Hepatocyte (in vitro differentiated cells): ENCODE measurements around the gene UGT1A4. TPM values are rescaled to one million over a fixed set of nuclear protein-coding genes. Genes with fewer than 3 reads are reported as not detected.
"Not testable (repeated sequence)": the region's sequence is repeated elsewhere in the genome, so short reads cannot be mapped to it uniquely, and the experiment has no call there.

Experiments used
- DNase-seq: peaks from one replicate; pipeline ENCODE4 v3.0.0-alpha.2; 2016; ENCODE audit warnings: low spot score
- H2AFZ ChIP-seq: fragments of 200-600 bp; sonication (generic); 2 replicates; pipeline ENCODE4 v1.6.0; 2016; ENCODE audit warnings: antibody characterized with exemption, mild to moderate bottlenecking
- H3K27ac ChIP-seq: fragments of 200-600 bp; sonication (generic); 2 replicates; pipeline ENCODE4 v1.5.1; 2016; ENCODE audit warnings: mild to moderate bottlenecking
- H3K27me3 ChIP-seq: fragments of 200-600 bp; sonication (generic); 2 replicates; pipeline ENCODE4 v1.6.1; 2016
- H3K36me3 ChIP-seq: fragments of 200-600 bp; sonication (generic); replicated peaks from 2 replicates; pipeline ENCODE4 v1.5.1; 2016; ENCODE audit warnings: low read depth; ENCODE audit not compliant: insufficient read depth
- H3K4me1 ChIP-seq: fragments of 200-600 bp; sonication (generic); 2 replicates; pipeline ENCODE4 v1.5.1; 2016; ENCODE audit warnings: mild to moderate bottlenecking, moderate library complexity; ENCODE audit not compliant: insufficient read depth
- H3K4me2 ChIP-seq: fragments of 200-600 bp; sonication (generic); 2 replicates; pipeline ENCODE4 v1.6.0; 2016
- H3K4me3 ChIP-seq: fragments of 200-600 bp; sonication (generic); 2 replicates; pipeline ENCODE4 v1.5.1; 2016; ENCODE audit warnings: mild to moderate bottlenecking
- H3K79me2 ChIP-seq: fragments of 200-600 bp; sonication (generic); 2 replicates; pipeline ENCODE4 v1.6.0; 2017; ENCODE audit warnings: mild to moderate bottlenecking
- H3K9me2 ChIP-seq: fragments of 200-600 bp; sonication (generic); replicated peaks from 2 replicates; pipeline ENCODE4 v1.6.0; 2017; ENCODE audit warnings: mild to moderate bottlenecking; ENCODE audit not compliant: insufficient read depth
- H3K9me3 ChIP-seq: fragments of 200-600 bp; sonication (generic); 2 replicates; pipeline ENCODE4 v1.5.1; 2016; ENCODE audit warnings: low read depth, mild to moderate bottlenecking
- H4K20me1 ChIP-seq: fragments of 200-600 bp; sonication (generic); 2 replicates; pipeline ENCODE4 v1.6.0; 2016; ENCODE audit warnings: mild to moderate bottlenecking; ENCODE audit not compliant: insufficient read depth, poor library complexity, severe bottlenecking
- CTCF ChIP-seq: fragments of 200-600 bp; sonication (generic); IDR thresholded peaks from 2 replicates; pipeline ENCODE4 v1.5.1; 2016; ENCODE audit warnings: antibody characterized with exemption, mild to moderate bottlenecking; ENCODE audit not compliant: poor library complexity
- EZH2 ChIP-seq: fragments of 200-600 bp; sonication (generic); IDR thresholded peaks from 2 replicates; pipeline ENCODE4 v1.6.1; 2016; ENCODE audit warnings: antibody characterized with exemption, mild to moderate bottlenecking, borderline replicate concordance
- EZH2phosphoT487 ChIP-seq: fragments of 200-600 bp; sonication (generic); IDR thresholded peaks from one replicate; pipeline ENCODE4 v1.6.1; 2018; ENCODE audit warnings: antibody characterized with exemption, mild to moderate bottlenecking, low read depth, moderate library complexity; ENCODE audit not compliant: unreplicated experiment, severe bottlenecking
- WGBS: methylation state at CpG from one replicate; pipeline ENCODE4 v1.1.6; 2016; ENCODE audit warnings: low lambda C conversion rate; ENCODE audit errors: missing lambda C conversion rate; 5-methylcytosine and 5-hydroxymethylcytosine counted together
- polyA plus RNA-seq: library from polyadenylated mRNA; unstranded; fragments of >200 nt; fragmentation: Nextera tagmentation; extraction: Ambion mirVana; gene quantifications from 2 replicates; pipeline ENCODE4 v1.2.1, GENCODE V29; 2016
- total RNA-seq: library from RNA; depleted of rRNA; stranded (reverse); fragments of >200 nt; gene quantifications from 2 replicates; pipeline ENCODE4 v1.2.3, GENCODE V29; 2014

Gene UGT1A4
- total and polyA plus RNA-seq, 2 experiments from 2014 or later, result not detected

GRCh38 chr2:233728723-233729301 is 10.3 kb downstream of the UGT1A4 start, which contains the start of gene UGT1A3:
TSS of gene UGT1A3 (plus strand) at chr2:233729042. CDS start at chr2:233729127, 85 bp downstream.
- H3K4me1 ChIP-seq, result no peaks in the 10 kb centered on the region
- H3K36me3 ChIP-seq, result no peaks in the 10 kb centered on the region
- H3K4me2 ChIP-seq, result no peak within 1 kb of the TSS
- no peak for TF ChIP-seq EZH2
- no peak for TF ChIP-seq EZH2phosphoT487
- no peaks in the 10 kb centered on the region for H3K9me3 ChIP-seq
- H3K27me3 ChIP-seq, result no peaks in the 10 kb centered on the region
- no peak within 1 kb of the TSS for H2AFZ ChIP-seq
- no peaks in the 10 kb centered on the region for H3K79me2 ChIP-seq
- H3K4me3 ChIP-seq, result no peak within 1 kb of the TSS
- no peak within 1 kb of the TSS for H3K27ac ChIP-seq
- no peak for DNase-seq
- 81% methylated on average over 8 of the region's 8 CpGs for WGBS
- no peaks in the 10 kb centered on the region for H4K20me1 ChIP-seq
- no peaks in the 10 kb centered on the region for H3K9me2 ChIP-seq

- not testable (repeated sequence) for H3K9me3 ChIP-seq, H3K36me3 ChIP-seq, DNase-seq, H3K4me3 ChIP-seq, H4K20me1 ChIP-seq, H3K27me3 ChIP-seq, H3K27ac ChIP-seq, H2AFZ ChIP-seq, H3K79me2 ChIP-seq, H3K4me2 ChIP-seq, H3K9me2 ChIP-seq, H3K4me1 ChIP-seq
- WGBS, result 84% methylated on average over 14 of the region's 14 CpGs
Observed at GRCh38 chr2:233736868-233737653, 18.5 kb downstream of the UGT1A4 start.

- Histone ChIP-seq H3K4me2 (no peak overlapping the region), H3K36me3 (no peaks in the 10 kb centered on the region), H2AFZ (no peak overlapping the region), H3K4me1 (peaks cover 5% of the 10 kb centered on the region), H3K79me2 (no peaks in the 10 kb centered on the region), H3K4me3 (no peak overlapping the region), H4K20me1 (no peaks in the 10 kb centered on the region), H3K9me2 (no peaks in the 10 kb centered on the region), H3K9me3 (no peaks in the 10 kb centered on the region), H3K27ac (no peak overlapping the region), H3K27me3 (no peaks in the 10 kb centered on the region)
- TF ChIP-seq CTCF (no peak), EZH2 (no peak), EZH2phosphoT487 (no peak)
- no peak for DNase-seq
- WGBS, result 63% methylated on average over 2 of the region's 2 CpGs
Observed at GRCh38 chr2:233740870-233741269, 22.3 kb downstream of the UGT1A4 start.

GRCh38 chr2:233743464-233744259 is 25.1 kb downstream of the UGT1A4 start:
- Histone ChIP-seq H3K79me2 (no peaks in the 10 kb centered on the region), H2AFZ (no peak overlapping the region), H4K20me1 (no peaks in the 10 kb centered on the region), H3K4me1 (peaks cover 10% of the 10 kb centered on the region), H3K27me3 (no peaks in the 10 kb centered on the region), H3K9me2 (no peaks in the 10 kb centered on the region), H3K36me3 (no peaks in the 10 kb centered on the region), H3K27ac (no peak overlapping the region), H3K4me3 (no peak overlapping the region), H3K9me3 (no peaks in the 10 kb centered on the region), H3K4me2 (no peak overlapping the region)
- DNase-seq, result no peak
- TF ChIP-seq CTCF (no peak), EZH2phosphoT487 (no peak), EZH2 (no peak)
- WGBS, result 97% methylated on average over 46 of the region's 46 CpGs
